Breast epithelium (tissue), 4 donors: ENCODE results near the gene DPPA2. TPM values are rescaled to one million over a fixed set of nuclear protein-coding genes. Genes with fewer than 3 reads are reported as not detected.
"Not testable (repeated sequence)": the region's sequence is repeated elsewhere in the genome, so short reads cannot be mapped to it uniquely, and the experiment has no call there.

ENCODE experiments used
- DNase-seq, 2 donors: peaks; one replicate each; pipeline ENCODE4 v3.0.0-alpha.2; 2019; ENCODE audit warnings: low spot score in 2 of 2
- H3K27ac ChIP-seq, 2 donors: fragments of 200-600 bp; sonication (generic) in 1 of 2; one replicate each; pipeline ENCODE4 v1.5.1; 2016 to 2019; ENCODE audit warnings: mild to moderate bottlenecking in 1 of 2
- H3K27me3 ChIP-seq, 2 donors: fragments of 200-600 bp; sonication (generic) in 1 of 2; one replicate each; pipeline versions ENCODE4 v1.5.1 to v1.6.0; 2017 to 2019; ENCODE audit warnings: control low read depth in 1 of 2, mild to moderate bottlenecking in 1 of 2
- H3K36me3 ChIP-seq: fragments of 200-600 bp; one replicate; pipeline ENCODE4 v1.5.1; 2019
- H3K4me1 ChIP-seq, 2 donors: fragments of 200-600 bp; sonication (generic); one replicate each; pipeline ENCODE4 v1.5.1; 2016 to 2019; ENCODE audit warnings: control low read depth in 1 of 2
- H3K4me3 ChIP-seq, 3 donors: fragments of 200-600 bp; sonication (generic); 1 replicate in 2 of 3; 2 replicates in 1 of 3; pipeline ENCODE4 v1.5.1; 2016 to 2019; ENCODE audit warnings: mild to moderate bottlenecking in 3 of 3, moderate library complexity in 2 of 3
- H3K9me3 ChIP-seq, 2 donors: fragments of 200-600 bp; sonication (generic) in 1 of 2; one replicate each; pipeline ENCODE4 v1.5.1; 2016 to 2019; ENCODE audit warnings: control low read depth in 1 of 2
- POLR2A ChIP-seq: fragments of 450-650 bp; IDR thresholded peaks from one replicate; pipeline ENCODE4 v1.6.1; 2016; ENCODE audit warnings: antibody characterized with exemption, mild to moderate bottlenecking, moderate library complexity
- POLR2AphosphoS5 ChIP-seq, 3 donors: sonication (generic); formaldehyde crosslinking; IDR thresholded peaks; one replicate each; pipeline ENCODE4 v1.6.1; 2017; ENCODE audit warnings: antibody characterized with exemption in 3 of 3
- intact Hi-C: fragments of 100-400 bp; cut with DNase I; formaldehyde crosslinking; loops from one replicate; pipeline ENCODE4 v1.15.1; 2023; ENCODE audit warnings: low total_unique reads
- total RNA-seq, 3 donors: library from RNA; depleted of rRNA; stranded (reverse); fragments of >200 nt; gene quantifications; one replicate each; pipeline ENCODE4 v1.1.0, GENCODE V29; 2016
- TF ChIP-seq, protein P1 (sequence below), 3 donors: fragments of 450-650 bp; IDR thresholded peaks; one replicate each; pipeline ENCODE4 v1.5.1; 2016 to 2017; ENCODE audit warnings: antibody characterized with exemption in 3 of 3, mild to moderate bottlenecking in 3 of 3, moderate library complexity in 3 of 3

The DPPA2 gene, protein sequence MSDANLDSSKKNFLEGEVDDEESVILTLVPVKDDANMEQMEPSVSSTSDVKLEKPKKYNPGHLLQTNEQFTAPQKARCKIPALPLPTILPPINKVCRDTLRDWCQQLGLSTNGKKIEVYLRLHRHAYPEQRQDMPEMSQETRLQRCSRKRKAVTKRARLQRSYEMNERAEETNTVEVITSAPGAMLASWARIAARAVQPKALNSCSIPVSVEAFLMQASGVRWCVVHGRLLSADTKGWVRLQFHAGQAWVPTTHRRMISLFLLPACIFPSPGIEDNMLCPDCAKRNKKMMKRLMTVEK
- total RNA-seq, result not detected

DNA sequence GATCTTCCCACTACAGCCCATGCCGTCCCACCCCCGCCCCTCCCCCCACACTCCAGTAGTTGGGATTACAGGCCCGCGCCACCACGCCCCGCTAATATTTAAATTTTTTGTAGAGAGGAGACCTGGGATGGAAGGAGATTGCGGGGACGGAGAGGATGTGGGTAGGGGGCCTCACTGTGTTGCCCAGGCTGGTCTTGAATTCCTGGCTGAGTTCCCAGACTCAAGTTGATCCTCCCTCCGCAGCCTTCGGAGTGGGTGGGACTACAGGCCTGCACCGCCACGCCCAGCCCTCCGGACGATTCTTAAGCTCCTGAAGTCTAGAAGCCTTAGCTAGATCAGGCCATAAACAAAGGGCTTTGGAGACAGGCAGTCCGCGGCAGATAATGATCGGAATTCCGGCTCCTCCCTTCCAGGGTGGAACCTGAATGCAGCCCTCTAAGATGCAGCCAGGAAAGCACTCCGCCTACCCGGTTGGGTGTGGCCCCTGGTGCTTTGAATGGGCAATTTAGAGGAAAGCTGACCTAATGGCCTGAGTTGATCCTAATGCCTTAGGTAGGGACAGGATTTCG lies at the start of gene DPPA2:
DPPA2 (minus strand) TSS at position 356 of the 569 bp plus-strand sequence. CDS start 1,975 bp downstream, outside the sequence.
- TF ChIP-seq, protein P1, sequence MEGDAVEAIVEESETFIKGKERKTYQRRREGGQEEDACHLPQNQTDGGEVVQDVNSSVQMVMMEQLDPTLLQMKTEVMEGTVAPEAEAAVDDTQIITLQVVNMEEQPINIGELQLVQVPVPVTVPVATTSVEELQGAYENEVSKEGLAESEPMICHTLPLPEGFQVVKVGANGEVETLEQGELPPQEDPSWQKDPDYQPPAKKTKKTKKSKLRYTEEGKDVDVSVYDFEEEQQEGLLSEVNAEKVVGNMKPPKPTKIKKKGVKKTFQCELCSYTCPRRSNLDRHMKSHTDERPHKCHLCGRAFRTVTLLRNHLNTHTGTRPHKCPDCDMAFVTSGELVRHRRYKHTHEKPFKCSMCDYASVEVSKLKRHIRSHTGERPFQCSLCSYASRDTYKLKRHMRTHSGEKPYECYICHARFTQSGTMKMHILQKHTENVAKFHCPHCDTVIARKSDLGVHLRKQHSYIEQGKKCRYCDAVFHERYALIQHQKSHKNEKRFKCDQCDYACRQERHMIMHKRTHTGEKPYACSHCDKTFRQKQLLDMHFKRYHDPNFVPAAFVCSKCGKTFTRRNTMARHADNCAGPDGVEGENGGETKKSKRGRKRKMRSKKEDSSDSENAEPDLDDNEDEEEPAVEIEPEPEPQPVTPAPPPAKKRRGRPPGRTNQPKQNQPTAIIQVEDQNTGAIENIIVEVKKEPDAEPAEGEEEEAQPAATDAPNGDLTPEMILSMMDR (IDR thresholded peaks at IDR 0.05), result no peak
- no peak for TF ChIP-seq POLR2AphosphoS5 (IDR thresholded peaks at IDR 0.05)
- TF ChIP-seq POLR2A, result no peak
- no peaks in the 10 kb centered on the region for H3K36me3 ChIP-seq
- H3K9me3 ChIP-seq, result peaks cover 0 to 3% of the 10 kb centered on the region in 2 donors
- H3K4me3 ChIP-seq, result no peak within 1 kb of the TSS
- no peak within 1 kb of the TSS for H3K27ac ChIP-seq
- intact Hi-C loops, result no loop called here
- no peaks in the 10 kb centered on the region for H3K27me3 ChIP-seq
- no peaks in the 10 kb centered on the region for H3K4me1 ChIP-seq
- DNase-seq, result no peak

DNA sequence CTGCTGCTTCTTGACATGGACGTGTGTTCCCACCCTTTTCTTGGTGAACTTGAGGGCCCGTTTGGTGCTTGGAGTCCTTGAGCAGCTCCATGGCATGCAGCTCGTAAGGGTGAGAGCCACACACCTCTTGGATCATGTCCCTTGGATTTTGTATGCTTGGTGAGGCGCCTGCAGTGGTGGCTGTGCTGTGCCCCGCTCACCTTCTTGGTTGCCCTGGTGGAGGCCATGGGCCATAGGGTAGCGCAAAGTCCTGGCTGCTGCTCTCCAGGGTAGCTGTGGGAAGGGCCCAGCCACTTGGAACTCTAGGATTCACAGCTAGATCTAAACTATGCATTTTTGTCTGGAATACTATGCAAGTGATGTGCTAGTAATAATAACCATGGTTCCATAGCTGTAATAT lies 47.8 kb upstream of the DPPA2 start:
- Histone ChIP-seq H3K9me3 (peaks cover 0 to 3% of the 10 kb centered on the region in 2 donors), H3K4me1 (no peaks in the 10 kb centered on the region), H3K4me3 (no peak overlapping the region), H3K27ac (no peak overlapping the region), H3K27me3 (no peaks in the 10 kb centered on the region), H3K36me3 (no peaks in the 10 kb centered on the region)
- TF ChIP-seq POLR2A (no peak), POLR2AphosphoS5 (IDR thresholded peaks at IDR 0.05) (no peak)
- TF ChIP-seq, protein P1 (IDR thresholded peaks at IDR 0.05), result no peak
- no peak for DNase-seq
- intact Hi-C loops, result no loop called here

DNA sequence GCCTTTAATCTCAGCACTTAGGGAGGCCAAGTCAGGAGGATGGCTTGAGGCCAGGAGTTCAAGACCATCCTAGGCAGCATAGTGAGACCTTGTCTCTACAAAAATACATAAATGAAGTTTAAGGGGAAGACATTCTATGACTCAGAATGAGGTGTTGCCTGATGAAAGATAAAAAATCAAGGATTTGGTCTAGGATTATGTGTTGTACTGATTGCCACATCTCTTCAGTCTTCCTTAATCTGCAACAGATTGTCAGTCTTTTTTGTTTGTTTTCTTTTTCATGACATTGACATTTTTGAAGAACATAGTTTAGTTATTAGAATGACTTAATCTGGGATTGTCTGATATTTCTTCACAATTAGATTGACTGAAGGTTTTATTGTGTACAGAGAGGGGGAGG lies 47.3 kb upstream of the DPPA2 start:
- intact Hi-C loops, result no loop called here
- no peak overlapping the region for H3K27ac ChIP-seq
- no peak for DNase-seq

DNA sequence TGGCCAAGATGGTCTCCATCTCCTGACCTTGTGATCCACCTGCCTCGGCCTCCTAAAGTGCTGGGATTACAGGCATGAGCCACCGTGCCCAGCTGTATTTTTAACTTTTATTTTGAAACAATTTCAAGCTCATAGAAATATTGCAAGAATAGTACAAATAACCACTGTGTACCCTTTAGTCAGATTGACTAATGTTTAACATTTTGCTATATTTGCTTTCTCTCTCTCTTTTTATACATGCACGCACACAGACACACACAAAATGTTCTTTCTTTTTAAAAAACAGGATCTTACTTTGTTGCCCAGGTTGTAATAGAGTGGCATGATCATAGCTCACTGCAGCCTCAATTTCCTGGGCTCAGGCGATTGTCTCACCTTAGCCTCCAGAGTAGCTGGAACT lies 46.5 kb upstream of the DPPA2 start:
- intact Hi-C loops, result no loop called here
- peaks cover 0 to 3% of the 10 kb centered on the region in 2 donors for H3K9me3 ChIP-seq
- H3K27me3 ChIP-seq, result no peaks in the 10 kb centered on the region
- H3K27ac ChIP-seq, result no peak overlapping the region
- TF ChIP-seq POLR2A (no peak), POLR2AphosphoS5 (IDR thresholded peaks at IDR 0.05) (no peak)
- TF ChIP-seq, protein P1 (IDR thresholded peaks at IDR 0.05), result no peak
- H3K4me1 ChIP-seq, result no peaks in the 10 kb centered on the region
- no peak for DNase-seq
- no peak overlapping the region for H3K4me3 ChIP-seq
- H3K36me3 ChIP-seq, result no peaks in the 10 kb centered on the region

More for the DNA sequence above, 47.3 kb upstream of the DPPA2 start:
- no peak for TF ChIP-seq POLR2A
- no peak for TF ChIP-seq POLR2AphosphoS5 (IDR thresholded peaks at IDR 0.05)
- TF ChIP-seq, protein P1 (IDR thresholded peaks at IDR 0.05), result no peak
- H3K9me3 ChIP-seq, result peaks cover 0 to 3% of the 10 kb centered on the region in 2 donors
- no peaks in the 10 kb centered on the region for H3K36me3 ChIP-seq
- H3K27me3 ChIP-seq, result no peaks in the 10 kb centered on the region
- H3K4me3 ChIP-seq, result no peak overlapping the region
- no peaks in the 10 kb centered on the region for H3K4me1 ChIP-seq

DNA sequence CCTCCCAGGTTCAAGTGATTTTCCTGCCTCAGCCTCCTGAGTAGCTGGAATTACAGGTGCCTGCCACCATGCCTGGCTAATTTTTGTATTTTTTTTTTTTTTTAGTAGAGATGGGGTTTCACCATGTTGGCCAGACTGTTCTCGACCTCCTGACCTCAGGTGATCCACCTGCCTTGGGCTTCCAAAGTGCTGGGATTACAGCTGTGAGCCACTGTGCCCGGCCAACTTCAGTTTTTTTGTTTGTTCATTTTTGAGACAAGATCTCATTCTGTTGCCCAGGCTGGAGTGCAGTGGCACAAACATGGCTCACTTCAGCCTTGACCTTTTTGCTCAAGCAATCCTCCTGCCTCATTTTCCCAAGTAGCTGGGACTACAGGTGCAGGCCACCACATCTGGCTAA lies 42.5 kb upstream of the DPPA2 start:
- H3K36me3 ChIP-seq, H3K4me3 ChIP-seq, H3K9me3 ChIP-seq, H3K4me1 ChIP-seq, H3K27me3 ChIP-seq, DNase-seq, H3K27ac ChIP-seq, intact Hi-C loops: not testable (repeated sequence)
